EH (cell line): ENCODE results near the gene SLC38A9.
"Not testable (repeated sequence)": the region's sequence is repeated elsewhere in the genome, so short reads cannot be mapped to it uniquely, and the experiment has no call there.

Experiments
- DNase-seq: peaks from one replicate; pipeline ENCODE4 v3.0.0-alpha.2; 2015; ENCODE audit warnings: low read depth

Gene SLC38A9

DNA sequence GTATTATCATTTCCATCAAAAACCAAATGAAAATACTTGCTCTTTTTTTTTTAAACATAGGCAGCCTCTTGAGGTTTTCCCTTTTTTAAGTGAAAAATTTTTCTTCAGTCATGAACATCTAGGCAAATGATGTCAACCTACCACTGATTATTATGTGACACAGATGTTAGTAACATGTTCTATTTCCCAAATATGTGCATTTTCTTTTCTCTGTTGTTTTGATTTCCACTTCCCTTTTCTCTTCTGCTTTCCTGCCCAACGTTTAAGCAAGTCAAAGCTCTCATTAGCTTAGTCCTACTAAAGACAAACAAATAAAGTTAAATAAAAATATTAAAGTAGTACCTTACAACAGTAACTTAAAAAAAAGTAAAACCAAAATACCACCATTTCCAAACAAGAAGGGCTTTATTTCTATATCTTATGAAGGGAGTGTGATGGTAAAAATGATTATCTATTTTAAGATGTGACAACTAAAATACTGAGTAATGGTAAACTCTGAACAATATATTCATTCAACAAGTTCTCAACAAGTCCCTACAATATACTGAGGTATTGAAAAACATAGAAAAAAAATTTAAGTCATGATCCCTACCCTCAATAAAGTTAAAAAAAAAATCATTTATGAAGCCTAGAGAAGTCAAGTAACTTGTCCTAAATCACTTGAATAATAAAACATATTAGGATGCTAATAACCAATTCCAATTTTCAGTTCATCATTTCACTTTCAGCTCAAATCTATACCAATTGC is 9.4 kb downstream of the SLC38A9 start:
- no peak for DNase-seq

DNA sequence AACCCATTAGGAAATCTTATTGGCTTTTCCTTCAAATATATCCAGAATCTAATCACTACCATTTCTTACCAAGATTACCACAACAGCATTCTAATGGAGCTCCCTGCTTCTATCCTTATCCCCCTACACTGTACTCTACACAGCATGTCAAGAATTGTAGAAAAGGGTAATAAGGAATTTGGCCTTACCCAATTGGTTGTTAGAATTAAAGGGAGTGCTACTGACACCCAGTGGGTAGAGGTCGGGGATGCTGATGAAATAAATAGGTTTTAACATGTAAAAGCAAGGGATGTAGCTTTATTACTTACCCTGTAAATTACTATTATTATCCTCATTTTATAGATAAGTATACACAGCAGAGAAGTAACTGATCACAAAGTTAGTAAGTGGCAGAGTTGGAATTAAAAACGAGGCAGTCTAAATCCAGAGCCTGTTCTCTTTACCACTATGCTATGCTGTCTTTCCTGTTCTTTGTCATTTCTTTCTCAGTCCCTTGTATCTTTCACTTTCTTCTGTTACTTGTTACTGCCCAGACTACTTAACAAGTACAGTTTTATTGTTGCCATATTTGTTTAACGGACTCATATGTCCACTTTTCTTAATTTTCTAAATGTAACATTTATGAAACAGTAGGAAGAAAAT is 10.5 kb downstream of the SLC38A9 start:
- no peak for DNase-seq

DNA sequence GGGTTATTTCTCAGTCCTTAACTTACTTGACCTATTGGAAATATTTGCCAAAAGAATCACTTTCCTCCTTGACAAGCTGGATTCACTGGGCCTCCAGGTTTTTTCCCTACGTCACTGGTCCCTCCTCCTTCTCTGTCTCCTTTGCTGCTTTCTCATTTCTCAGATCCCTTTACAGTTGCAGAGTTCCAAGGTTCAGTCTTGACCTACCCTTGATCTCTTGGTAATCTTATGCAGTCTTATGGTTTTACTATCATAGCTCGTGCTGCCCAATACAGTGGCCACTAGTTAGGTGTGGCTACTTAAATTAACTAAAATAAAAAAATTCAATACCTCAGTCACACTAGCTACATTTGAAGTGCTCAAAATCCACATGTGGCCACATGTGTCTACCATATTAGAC is 11.4 kb downstream of the SLC38A9 start:
- no peak for DNase-seq

DNA sequence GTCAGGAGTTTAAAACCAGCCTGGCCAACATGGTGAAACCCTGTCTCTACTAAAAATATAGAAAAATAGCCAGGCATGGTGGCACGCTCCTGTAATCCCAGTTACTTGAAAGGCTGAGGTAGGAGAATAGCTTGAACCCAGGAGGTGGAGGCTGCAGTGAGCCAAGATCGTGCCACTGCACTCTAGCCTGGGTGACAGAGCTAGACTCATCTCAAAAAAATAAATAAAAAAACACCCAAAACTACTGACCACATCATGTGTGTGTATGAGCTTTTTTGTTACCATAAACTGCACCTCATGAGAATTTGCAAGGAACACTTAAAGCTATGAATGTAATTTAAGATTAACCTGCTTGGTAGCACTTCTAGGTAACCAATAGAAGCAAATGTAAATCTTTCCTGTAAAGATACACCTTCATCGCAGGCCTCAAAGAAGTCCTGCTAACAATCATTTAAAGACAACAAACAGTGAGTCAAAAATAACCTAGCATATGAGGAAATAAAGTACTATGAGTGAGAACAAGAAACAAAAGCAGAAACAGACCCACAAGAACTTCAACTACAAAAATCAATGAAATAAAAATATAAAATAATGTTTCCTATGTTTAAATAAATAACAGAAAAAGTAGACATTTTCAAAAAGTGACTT is 13.0 kb downstream of the SLC38A9 start:
- DNase-seq: no peak

- not testable (repeated sequence) for DNase-seq
These were observed 15.4 kb downstream of the SLC38A9 start for GRCh38 chr5:55696704-55697103.

GRCh38 chr5:55694152-55694830 is 17.8 kb downstream of the SLC38A9 start:
- peak; percentile 56 for DNase-seq

DNA sequence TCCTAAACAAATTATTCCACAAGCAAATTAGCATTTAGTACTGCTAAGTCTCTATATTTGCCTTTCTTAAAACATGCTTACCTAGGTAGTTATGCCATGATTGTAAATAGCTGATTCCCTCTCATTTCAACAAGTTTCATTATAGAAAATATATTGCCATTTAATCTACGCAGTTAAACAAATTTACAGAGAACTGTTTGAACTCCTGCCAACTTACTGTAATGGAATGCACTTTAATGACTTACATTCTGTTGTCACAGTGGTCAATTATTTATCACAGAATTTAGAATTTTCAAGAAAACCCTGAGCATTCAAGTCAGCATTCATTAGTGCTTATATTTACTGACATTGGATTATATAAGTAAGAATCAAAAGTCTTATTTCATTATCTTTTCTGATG is 19.6 kb downstream of the SLC38A9 start:
- DNase-seq: no peak

- no peak for DNase-seq
These were observed 20.1 kb downstream of the SLC38A9 start for GRCh38 chr5:55692106-55692417.

- peak; percentile 62 for DNase-seq
These were observed 20.6 kb downstream of the SLC38A9 start for GRCh38 chr5:55691265-55692105.

- DNase-seq: no peak
These were observed 30.1 kb downstream of the SLC38A9 start for GRCh38 chr5:55682071-55682470.

DNA sequence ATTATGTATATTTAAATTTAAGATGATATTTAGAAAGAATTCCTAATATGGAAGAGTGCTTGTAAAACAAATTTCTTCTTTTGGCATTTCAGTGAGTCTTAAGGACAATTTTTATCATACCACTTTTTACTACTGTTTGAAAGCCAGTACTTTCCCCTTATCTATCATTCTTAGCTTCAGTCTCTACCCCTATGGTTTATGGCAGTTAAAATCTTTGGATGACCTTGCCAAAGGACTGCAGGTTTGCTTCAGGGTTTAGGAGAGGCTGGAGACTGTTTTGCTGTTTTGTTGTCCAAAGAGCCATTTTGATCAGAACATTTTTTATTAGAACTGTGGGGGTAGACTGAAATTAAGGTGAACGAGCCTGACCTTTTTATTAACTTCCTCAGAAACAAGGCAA is 30.8 kb downstream of the SLC38A9 start:
- no peak for DNase-seq

DNA sequence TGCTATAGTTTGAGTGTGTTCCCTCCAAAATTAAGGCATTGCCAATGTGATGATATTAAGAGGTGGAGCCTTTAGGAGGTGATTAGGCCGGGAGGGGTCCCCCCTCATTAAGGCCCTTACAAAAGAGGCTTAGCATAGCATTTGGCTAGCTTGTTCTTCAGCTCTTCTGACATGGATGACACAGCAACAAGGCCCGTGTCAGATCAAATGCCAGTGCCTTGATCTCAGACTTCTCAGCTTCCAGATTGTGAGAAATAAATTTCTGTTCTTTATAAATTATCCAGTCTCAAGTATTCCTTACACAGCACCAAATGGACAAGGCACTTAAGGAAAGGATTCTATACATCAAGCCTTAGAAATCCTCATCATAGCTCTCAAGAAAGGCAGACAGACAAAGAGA is 31.8 kb downstream of the SLC38A9 start:
- DNase-seq: no peak

DNA sequence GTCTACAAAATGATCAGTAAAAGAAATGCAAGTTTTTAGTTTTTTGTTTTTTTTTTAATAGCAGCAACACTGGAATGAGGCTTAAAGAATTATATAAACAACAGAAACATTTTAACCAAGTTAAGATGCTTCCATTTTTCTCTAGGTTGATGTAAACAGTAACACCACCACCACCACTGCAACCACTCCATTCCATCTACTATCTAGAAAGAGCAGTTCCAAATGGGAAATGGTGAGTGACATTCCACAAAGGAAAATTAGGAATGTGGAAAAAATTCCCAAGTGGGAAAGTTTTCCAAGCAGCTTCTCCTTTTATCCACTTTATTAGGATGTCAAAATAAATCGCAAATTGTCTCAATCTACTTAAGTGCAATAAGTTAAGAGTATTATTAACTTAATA is 32.6 kb downstream of the SLC38A9 start:
- DNase-seq: peak; percentile 64

GRCh38 chr5:55675119-55675518 is 37.0 kb downstream of the SLC38A9 start:
- peak; percentile 21 for DNase-seq

- no peak for DNase-seq
These were observed 37.8 kb downstream of the SLC38A9 start for GRCh38 chr5:55674340-55674739.

- no peak for DNase-seq
These were observed 39.6 kb downstream of the SLC38A9 start for GRCh38 chr5:55672477-55672911.

GRCh38 chr5:55671975-55672374 is 40.1 kb downstream of the SLC38A9 start:
- DNase-seq: peak; percentile 15

DNA sequence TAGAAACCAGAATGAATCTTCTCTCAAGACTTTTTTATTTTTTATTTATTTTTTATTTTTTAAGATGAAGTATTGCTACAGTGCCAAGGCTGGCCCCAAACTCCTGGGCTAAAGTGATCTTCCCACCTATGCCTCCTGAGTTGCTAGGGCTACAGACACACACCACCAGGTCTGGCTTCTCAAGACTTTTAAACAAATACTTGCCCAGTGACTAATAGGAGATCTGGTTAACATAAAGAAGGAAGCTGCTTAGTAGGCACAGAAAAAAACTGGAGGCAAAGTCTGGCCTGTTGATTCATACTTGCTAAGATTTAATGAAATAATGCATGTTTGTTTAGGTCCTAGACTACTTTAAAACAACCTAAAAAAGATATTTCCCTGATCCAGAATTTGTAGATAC is 43.8 kb downstream of the SLC38A9 start:
- peak; percentile 86 for DNase-seq

- DNase-seq: no peak
These were observed 44.2 kb downstream of the SLC38A9 start for GRCh38 chr5:55667938-55668337.

- no peak for DNase-seq
These were observed 47.1 kb downstream of the SLC38A9 start for GRCh38 chr5:55665065-55665464.

GRCh38 chr5:55657443-55657842 is 54.7 kb downstream of the SLC38A9 start:
- DNase-seq: no peak

- peak; percentile 69 for DNase-seq
These were observed 61.7 kb downstream of the SLC38A9 start for GRCh38 chr5:55650386-55650785.
